GM12878 (cell line): ENCODE data around the gene ENSA. TPM values are rescaled to one million over a fixed set of nuclear protein-coding genes. Genes with fewer than 3 reads are reported as not detected.

Experiments used
- ATAC-seq: fragments of 200-7000 bp; cut with Tn5 transposase; 3 replicates; pipeline ENCODE4 v1.9.1; 2020; ENCODE audit warnings: mild to moderate bottlenecking, moderate library complexity
- BruUV-seq: library from RNA; stranded (reverse); fragments of 400-500 nt; replicated peaks from 2 replicates; lab custom pipeline; 2021; lab: Mats Ljungman, UMichigan
- CTCF ChIA-PET: fragments of 300-600 bp; sonication (Branson Sonifier 250); formaldehyde crosslinking; extraction: SDS; loops from one replicate; lab custom pipeline; 2021; ENCODE audit warnings: inconsistent platforms; lab: Yijun Ruan, JAX
- POLR2A ChIA-PET: fragments of 350-600 bp; formaldehyde crosslinking; extraction: SDS; loops from one replicate; lab custom pipeline; 2021; ENCODE audit warnings: inconsistent platforms; lab: Charles Lee
- RAD21 ChIA-PET: fragments of 300-600 bp; sonication (Branson Sonifier 250); formaldehyde crosslinking; loops from one replicate; lab custom pipeline; 2023; ENCODE audit warnings: antibody characterized with exemption; ENCODE audit not compliant: unreplicated experiment; lab: Charles Lee
- SMC1A ChIA-PET: fragments of 300-600 bp; sonication (Branson Sonifier 250); formaldehyde crosslinking; loops from one replicate; lab custom pipeline; 2023; ENCODE audit not compliant: unreplicated experiment, uncharacterized antibody; lab: Charles Lee
- DNase-seq: peaks from one replicate; pipeline ENCODE4 v3.0.0-alpha.2; 2011; ENCODE audit warnings: low read depth, low spot score
- FAIRE-seq: peaks from 3 replicates; lab custom pipeline; 2011; peaks lifted over from hg19 to GRCh38; lab: Jason Lieb, UNC
- H2AFZ ChIP-seq: 2 replicates; pipeline ENCODE4 v1.6.0; 2011; ENCODE audit warnings: low read depth, low read length, control low read depth; ENCODE audit not compliant: control insufficient read depth
- H3K27ac ChIP-seq: 2 replicates; pipeline ENCODE4 v1.5.1; 2011; ENCODE audit warnings: control low read depth; ENCODE audit not compliant: control insufficient read depth, insufficient read depth
- H3K27me3 ChIP-seq, 2 experiments: replicated peaks in 1 of 2; 2 replicates each; pipeline versions ENCODE4 v1.6.0 to v1.6.1; 2011; ENCODE audit warnings: low read length in 1 of 2; ENCODE audit not compliant: control insufficient read depth in 2 of 2, insufficient read depth in 2 of 2
- H3K36me3 ChIP-seq, 2 experiments: 2 replicates each; pipeline ENCODE4 v1.5.1; 2011; ENCODE audit warnings: low read length in 1 of 2; ENCODE audit not compliant: control insufficient read depth in 2 of 2, insufficient read depth in 2 of 2
- H3K4me1 ChIP-seq: 2 replicates; pipeline ENCODE4 v1.6.1; 2011; ENCODE audit warnings: mild to moderate bottlenecking, low read length, moderate library complexity, mixed read lengths; ENCODE audit not compliant: control insufficient read depth, insufficient read depth
- H3K4me2 ChIP-seq: 2 replicates; pipeline ENCODE4 v1.6.0; 2011; ENCODE audit warnings: control low read depth; ENCODE audit not compliant: control insufficient read depth, insufficient read depth
- H3K4me3 ChIP-seq: fragments of 200-600 bp; sonication (generic); 2 replicates; pipeline ENCODE4 v1.5.1; 2016
- H3K79me2 ChIP-seq: 2 replicates; pipeline ENCODE4 v1.6.0; 2011; ENCODE audit warnings: low read length; ENCODE audit not compliant: control insufficient read depth, insufficient read depth
- H3K9ac ChIP-seq: 2 replicates; pipeline ENCODE4 v1.8.0; 2011; ENCODE audit warnings: low read length, control low read depth, mixed read lengths; ENCODE audit not compliant: control insufficient read depth, insufficient read depth
- H3K9me3 ChIP-seq: replicated peaks from 3 replicates; pipeline ENCODE4 v1.5.1; 2011; ENCODE audit warnings: mild to moderate bottlenecking, low read length; ENCODE audit not compliant: control insufficient read depth, insufficient read depth
- H4K20me1 ChIP-seq: 2 replicates; pipeline ENCODE4 v1.6.0; 2011; ENCODE audit not compliant: control insufficient read depth, insufficient read depth
- ATF2 ChIP-seq: IDR thresholded peaks from 2 replicates; pipeline ENCODE4 v1.6.1; 2012; ENCODE audit warnings: low read length, inconsistent platforms
- PML ChIP-seq: IDR thresholded peaks from 2 replicates; pipeline ENCODE4 v1.6.1; 2012; ENCODE audit warnings: low read length, inconsistent platforms
- POLR2AphosphoS5 ChIP-seq: IDR thresholded peaks from 2 replicates; pipeline ENCODE4 v1.6.1; 2011; ENCODE audit warnings: mild to moderate bottlenecking, low read length, inconsistent platforms
- RCOR1 ChIP-seq: conservative IDR thresholded peaks from 2 replicates; pipeline ENCODE4 v1.6.1; 2012; ENCODE audit warnings: low read depth, low read length, improper control_type of control experiment
- TCF3 ChIP-seq: IDR thresholded peaks from 2 replicates; pipeline ENCODE4 v1.6.1; 2012; ENCODE audit warnings: low read depth, mild to moderate bottlenecking, low read length, borderline replicate concordance; ENCODE audit not compliant: insufficient read depth
- YY1 ChIP-seq: IDR thresholded peaks from 2 replicates; pipeline ENCODE4 v1.6.1; 2011; ENCODE audit warnings: low read depth, mild to moderate bottlenecking, low read length
- ZBTB40 ChIP-seq: fragments of 450-650 bp; IDR thresholded peaks from 2 replicates; pipeline ENCODE4 v1.6.1; 2016; ENCODE audit warnings: mild to moderate bottlenecking, moderate library complexity, borderline replicate concordance
- ZNF384 ChIP-seq: IDR thresholded peaks from 2 replicates; pipeline ENCODE4 v1.6.1; 2012; ENCODE audit warnings: low read depth, mild to moderate bottlenecking, low read length, improper control_type of control experiment, borderline replicate concordance
- WGBS: methylation state at CpG from one replicate; pipeline ENCODE4 v1.1.6; 2016; ENCODE audit warnings: low lambda C conversion rate; ENCODE audit not compliant: insufficient replicate concordance, insufficient coverage; ENCODE audit errors: missing lambda C conversion rate; 5-methylcytosine and 5-hydroxymethylcytosine counted together
- in situ Hi-C: fragments of 300-500 bp; cut with MboI; formaldehyde crosslinking; loops from 9 replicates; pipeline ENCODE4 v1.14.3; 2018; ENCODE audit warnings: mixed read lengths
- intact Hi-C: fragments of 100-400 bp; cut with micrococcal nuclease; formaldehyde crosslinking; loops from one replicate; pipeline ENCODE4 v1.14.2; 2022; ENCODE audit not compliant: unreplicated experiment
- polyA plus RNA-seq, 11 experiments: library from polyadenylated mRNA; depleted of rRNA in 4 of 11; unstranded in 6 of 11; stranded (reverse) in 5 of 11; fragments of >200 nt; fragmentation: Nextera tagmentation in 4 of 11; fragmentation: Illumina TruSeq in 1 of 11; extraction: Ambion mirVana in 4 of 11; extraction: Trizol in 1 of 11; gene quantifications; 1 replicate in 1 of 11; 2 replicates in 10 of 11; pipeline versions ENCODE4 v1.2.1 to v1.2.3, GENCODE V29; 2011 to 2016; ENCODE audit warnings: inconsistent platforms in 2 of 11, missing spikeins in 2 of 11, low read depth in 1 of 11
- total RNA-seq, 4 experiments: library from RNA; depleted of rRNA in 3 of 4; stranded (reverse); fragments of >200 nt in 3 of 4; fragmentation: Illumina TruSeq in 1 of 4; extraction: Trizol in 1 of 4; gene quantifications; 2 replicates each; pipeline versions ENCODE4 v1.2.1 to v1.2.3, GENCODE V29; 2013 to 2021
- TF ChIP-seq, protein P1 (sequence below): IDR thresholded peaks from 2 replicates; pipeline ENCODE4 v1.6.1; 2011; ENCODE audit warnings: borderline replicate concordance, low read depth, mild to moderate bottlenecking, moderate library complexity, low read length; ENCODE audit not compliant: insufficient read depth, poor library complexity, severe bottlenecking
- TF ChIP-seq, protein P2 (sequence below): fragments of 450-650 bp; formaldehyde crosslinking; IDR thresholded peaks from 2 replicates; pipeline ENCODE4 v1.5.0; 2022; ENCODE audit warnings: mild to moderate bottlenecking, missing genetic modification characterization

ENSA gene
- total and polyA plus RNA-seq, 10 of the 15 experiments (the other 5 are each of a cell fraction or from before 2014, with no cell fraction given), result 56.1 to 605 (median 143) TPM

DNA sequence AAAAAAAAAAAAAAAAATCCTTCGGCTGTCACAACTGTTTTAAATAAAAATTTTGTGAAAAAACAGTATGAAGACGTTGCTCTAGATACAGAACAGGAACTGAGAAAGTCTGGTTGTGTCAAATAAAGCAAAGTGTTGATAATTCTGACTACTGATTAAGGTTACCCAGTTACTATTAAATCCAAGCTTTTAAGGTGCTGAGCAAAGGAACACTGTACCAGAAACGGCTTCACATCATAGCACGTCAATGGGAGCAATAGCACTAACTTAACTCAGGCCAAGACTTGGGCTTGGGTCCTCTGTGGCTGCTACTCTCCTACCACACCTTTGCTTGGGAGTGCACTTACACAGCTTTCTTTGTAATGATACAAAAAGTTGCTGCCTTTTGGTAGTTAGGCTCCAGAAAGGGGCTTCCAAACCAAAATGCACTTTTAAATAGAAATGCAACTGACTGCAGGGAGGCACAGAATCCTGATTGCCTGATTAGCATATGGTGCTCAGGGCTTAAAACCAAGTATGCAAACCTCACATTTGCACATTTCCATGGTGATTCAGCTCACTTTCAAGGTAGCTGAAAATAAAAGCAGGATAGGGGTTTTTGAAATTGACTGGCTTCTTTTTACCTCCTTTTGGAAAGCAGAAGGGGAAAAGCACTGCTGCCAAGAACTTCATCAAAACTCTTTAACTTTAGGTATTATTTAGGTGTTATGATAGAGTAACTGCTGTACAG, 56.3 kb downstream of the ENSA start:
- H3K4me3 ChIP-seq, result peak overlapping the region; percentile 60
- H3K79me2 ChIP-seq, result peaks cover 90% of the 10 kb centered on the region
- TF ChIP-seq, protein P1, sequence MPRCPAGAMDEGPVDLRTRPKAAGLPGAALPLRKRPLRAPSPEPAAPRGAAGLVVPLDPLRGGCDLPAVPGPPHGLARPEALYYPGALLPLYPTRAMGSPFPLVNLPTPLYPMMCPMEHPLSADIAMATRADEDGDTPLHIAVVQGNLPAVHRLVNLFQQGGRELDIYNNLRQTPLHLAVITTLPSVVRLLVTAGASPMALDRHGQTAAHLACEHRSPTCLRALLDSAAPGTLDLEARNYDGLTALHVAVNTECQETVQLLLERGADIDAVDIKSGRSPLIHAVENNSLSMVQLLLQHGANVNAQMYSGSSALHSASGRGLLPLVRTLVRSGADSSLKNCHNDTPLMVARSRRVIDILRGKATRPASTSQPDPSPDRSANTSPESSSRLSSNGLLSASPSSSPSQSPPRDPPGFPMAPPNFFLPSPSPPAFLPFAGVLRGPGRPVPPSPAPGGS, result peak; percentile 16
- TF ChIP-seq, protein P2, sequence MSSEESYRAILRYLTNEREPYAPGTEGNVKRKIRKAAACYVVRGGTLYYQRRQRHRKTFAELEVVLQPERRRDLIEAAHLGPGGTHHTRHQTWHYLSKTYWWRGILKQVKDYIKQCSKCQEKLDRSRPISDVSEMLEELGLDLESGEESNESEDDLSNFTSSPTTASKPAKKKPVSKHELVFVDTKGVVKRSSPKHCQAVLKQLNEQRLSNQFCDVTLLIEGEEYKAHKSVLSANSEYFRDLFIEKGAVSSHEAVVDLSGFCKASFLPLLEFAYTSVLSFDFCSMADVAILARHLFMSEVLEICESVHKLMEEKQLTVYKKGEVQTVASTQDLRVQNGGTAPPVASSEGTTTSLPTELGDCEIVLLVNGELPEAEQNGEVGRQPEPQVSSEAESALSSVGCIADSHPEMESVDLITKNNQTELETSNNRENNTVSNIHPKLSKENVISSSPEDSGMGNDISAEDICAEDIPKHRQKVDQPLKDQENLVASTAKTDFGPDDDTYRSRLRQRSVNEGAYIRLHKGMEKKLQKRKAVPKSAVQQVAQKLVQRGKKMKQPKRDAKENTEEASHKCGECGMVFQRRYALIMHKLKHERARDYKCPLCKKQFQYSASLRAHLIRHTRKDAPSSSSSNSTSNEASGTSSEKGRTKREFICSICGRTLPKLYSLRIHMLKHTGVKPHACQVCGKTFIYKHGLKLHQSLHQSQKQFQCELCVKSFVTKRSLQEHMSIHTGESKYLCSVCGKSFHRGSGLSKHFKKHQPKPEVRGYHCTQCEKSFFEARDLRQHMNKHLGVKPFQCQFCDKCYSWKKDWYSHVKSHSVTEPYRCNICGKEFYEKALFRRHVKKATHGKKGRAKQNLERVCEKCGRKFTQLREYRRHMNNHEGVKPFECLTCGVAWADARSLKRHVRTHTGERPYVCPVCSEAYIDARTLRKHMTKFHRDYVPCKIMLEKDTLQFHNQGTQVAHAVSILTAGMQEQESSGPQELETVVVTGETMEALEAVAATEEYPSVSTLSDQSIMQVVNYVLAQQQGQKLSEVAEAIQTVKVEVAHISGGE (CRISPR knock-in tag), result no peak
- peak; percentile 37; the same call in 1 of the 2 replicates for TF ChIP-seq POLR2AphosphoS5
- 0 out of 2 replicates have a peak, but pooled peaks have one; percentile 16 for TF ChIP-seq ATF2
- peak; percentile 79 for TF ChIP-seq ZNF384
- TF ChIP-seq RCOR1, result 0 out of 2 replicates have a peak, but pooled peaks have one; percentile 21
- TF ChIP-seq YY1, result no peak
- peak; percentile 85 for TF ChIP-seq ZBTB40
- TF ChIP-seq PML, result peak; percentile 56; the same call in 1 of the 2 replicates
- 0 out of 2 replicates have a peak, but pooled peaks have one; percentile 25 for TF ChIP-seq TCF3

More for the DNA sequence above, 56.3 kb downstream of the ENSA start:
- ChIA-PET RAD21 (interaction anchor here (1.0 to 14.4 kb wide), 3 partner anchors 8 to 56 kb away, joined by 5 to 387 read pairs (median 6); partner anchors contain the start of gene ENSA), CTCF (interaction anchor here (1.1 to 16.3 kb wide), 4 partner anchors 9 to 151 kb away, joined by 3 to 289 read pairs (median 6); no protein-coding TSS in a partner anchor), POLR2A (interaction anchor here (0.6 to 10.5 kb wide), 7 partner anchors 7 to 303 kb away, joined by 3 to 324 read pairs (median 3); partner anchors contain the start of genes ARNT and ENSA), SMC1A (interaction anchor here (0.6 to 13.6 kb wide), 7 partner anchors 10 to 144 kb away, joined by 3 to 388 read pairs (median 3); no protein-coding TSS in a partner anchor)
- H4K20me1 ChIP-seq, result peaks cover 5% of the 10 kb centered on the region
- H3K36me3 ChIP-seq, result peaks cover 9 to 14% of the 10 kb centered on the region in 2 experiments
- WGBS, result 15% methylated on average over 4 of the region's 4 CpGs
- no peak for DNase-seq
- peak overlapping the region; percentile 90 for H3K4me2 ChIP-seq
- peak overlapping the region; percentile 40; the same call in 1 of the 2 replicates for H3K9ac ChIP-seq
- H3K9me3 ChIP-seq, result no peaks in the 10 kb centered on the region
- peak; percentile 15 for ATAC-seq
- H3K4me1 ChIP-seq, result peaks cover 41% of the 10 kb centered on the region
- H3K27me3 ChIP-seq, result no peaks in the 10 kb centered on the region
- peak overlapping the region; percentile 65 for H3K27ac ChIP-seq
- H2AFZ ChIP-seq, result no peak overlapping the region
- intact Hi-C loops (no loop called here), in situ Hi-C loops (no loop called here)
- BruUV-seq, result no TSS peak
- FAIRE-seq, result no peak
